Fibroblast of skin of left biceps (primary cell): ENCODE measurements around the gene IRX1.

ENCODE experiments used
- DNase-seq, 2 experiments: peaks; one replicate each; pipeline ENCODE4 v3.0.0-alpha.2; 2013; ENCODE audit warnings: low read depth in 2 of 2

IRX1 gene

GRCh38 chr5:3595006-3595961 lies at the start of gene IRX1:
TSS of gene IRX1 (plus strand) at chr5:3595832. CDS start at chr5:3596106, 274 bp downstream.
- DNase-seq = no peak

- DNase-seq = no peak
Observed at GRCh38 chr5:3546028-3546427, 49.6 kb upstream of the IRX1 start.

- no peak for DNase-seq
Observed at GRCh38 chr5:3564116-3564515, 31.5 kb upstream of the IRX1 start.

DNA sequence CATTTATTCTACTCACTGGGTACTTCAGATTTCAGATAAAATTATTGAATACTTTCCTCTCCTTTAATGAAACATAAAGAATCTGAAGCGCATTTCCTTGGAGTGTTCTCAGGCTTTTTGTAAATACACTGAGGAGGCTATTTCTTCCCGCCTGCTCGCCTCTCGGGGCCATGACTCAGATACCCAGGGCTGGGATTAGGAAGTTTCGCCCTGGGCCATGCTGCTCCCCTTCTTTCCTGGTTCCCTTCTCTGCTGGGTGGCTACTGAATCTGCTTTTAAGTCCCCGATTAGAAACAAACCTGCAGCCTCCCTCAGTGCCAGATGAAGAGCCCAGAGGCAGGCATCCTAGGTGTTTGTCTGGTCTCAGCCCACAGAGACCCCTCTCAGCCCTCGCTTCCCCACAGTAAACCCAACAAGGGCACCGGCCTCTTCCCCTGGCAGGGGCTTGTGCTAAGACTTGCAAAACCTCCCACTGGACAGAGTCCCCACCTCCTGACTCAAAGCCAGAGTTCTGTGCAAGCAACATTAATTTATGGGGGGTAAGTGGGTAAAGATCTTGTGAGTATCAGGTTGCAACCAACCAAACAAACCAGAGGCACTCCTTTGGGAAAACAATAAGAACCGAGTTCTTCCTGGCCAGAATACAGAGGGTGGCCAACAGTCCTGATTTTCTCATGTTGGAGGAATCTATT lies 30.7 kb upstream of the IRX1 start:
- no peak for DNase-seq

- DNase-seq = no peak
Observed at GRCh38 chr5:3584724-3585531, 10.7 kb upstream of the IRX1 start.

GRCh38 chr5:3590161-3590966 lies 5.3 kb upstream of the IRX1 start:
- DNase-seq = no peak

DNA sequence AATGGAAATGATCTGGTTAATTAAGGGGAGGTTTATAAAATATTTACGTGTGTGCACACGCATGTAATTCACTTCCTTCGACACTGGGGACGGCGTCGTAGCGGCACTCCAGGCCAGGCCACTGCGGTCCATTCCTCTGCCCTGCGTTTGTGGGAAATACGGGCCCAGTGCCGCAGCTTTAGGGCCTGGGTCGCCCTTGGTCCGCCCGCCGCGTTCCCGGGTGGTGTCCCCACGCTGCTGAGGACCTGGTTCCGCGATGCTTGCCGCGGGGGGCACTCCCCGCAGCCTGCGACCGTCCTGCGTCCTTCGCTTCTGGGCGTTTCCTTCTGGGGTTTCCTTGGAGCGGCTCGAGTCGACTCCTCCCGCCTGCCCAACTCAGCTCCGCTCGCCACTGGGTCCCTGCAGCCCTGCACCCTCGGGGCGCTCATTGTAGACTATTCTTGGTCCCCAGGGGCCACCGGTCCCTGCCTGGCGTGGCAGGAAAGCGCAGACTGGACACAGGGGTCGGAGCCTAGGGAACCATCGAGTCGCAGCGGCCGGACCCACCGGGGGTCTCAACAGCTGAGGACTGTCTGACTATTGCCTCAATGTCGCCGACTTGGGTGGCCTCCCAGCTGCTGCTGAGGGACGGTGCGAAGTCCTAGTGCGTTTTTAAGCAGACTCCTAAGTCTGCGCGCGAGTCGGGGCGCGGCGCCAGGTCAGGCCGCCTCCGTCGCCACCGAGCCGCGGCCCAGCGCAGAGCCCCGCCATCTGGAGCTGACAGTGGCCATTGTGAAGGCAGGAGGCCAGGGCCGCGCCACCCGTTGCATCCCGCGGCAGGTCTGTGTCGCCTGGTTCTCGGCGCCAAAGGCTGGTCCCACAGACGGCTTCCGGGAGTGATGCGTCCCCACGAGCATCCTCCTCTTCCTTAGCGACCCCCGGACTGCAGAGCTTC lies 4.4 kb upstream of the IRX1 start:
- DNase-seq = no peak

DNA sequence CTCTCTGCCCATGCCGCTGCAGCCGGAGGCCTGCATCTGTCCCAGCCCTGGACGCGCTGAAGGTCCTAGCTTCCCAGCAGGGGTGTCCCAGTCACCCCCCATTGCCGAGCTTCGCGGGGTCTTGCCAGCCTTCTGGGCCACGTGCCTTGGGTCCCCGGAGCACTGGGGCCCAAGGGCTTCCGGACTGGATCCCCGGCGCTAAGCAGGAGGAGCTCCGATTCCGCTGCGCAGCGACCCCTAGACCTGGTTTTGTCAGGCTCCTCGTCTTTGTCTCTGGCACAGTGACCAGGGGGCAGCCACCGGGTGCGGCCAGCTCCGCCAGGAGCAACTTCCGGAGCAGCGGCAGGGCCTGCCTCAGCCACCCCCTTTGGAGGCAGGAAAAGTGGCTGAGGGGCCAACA lies 3.3 kb upstream of the IRX1 start:
- no peak for DNase-seq

GRCh38 chr5:3593771-3594509 lies 1.7 kb upstream of the IRX1 start:
- no peak for DNase-seq

DNA sequence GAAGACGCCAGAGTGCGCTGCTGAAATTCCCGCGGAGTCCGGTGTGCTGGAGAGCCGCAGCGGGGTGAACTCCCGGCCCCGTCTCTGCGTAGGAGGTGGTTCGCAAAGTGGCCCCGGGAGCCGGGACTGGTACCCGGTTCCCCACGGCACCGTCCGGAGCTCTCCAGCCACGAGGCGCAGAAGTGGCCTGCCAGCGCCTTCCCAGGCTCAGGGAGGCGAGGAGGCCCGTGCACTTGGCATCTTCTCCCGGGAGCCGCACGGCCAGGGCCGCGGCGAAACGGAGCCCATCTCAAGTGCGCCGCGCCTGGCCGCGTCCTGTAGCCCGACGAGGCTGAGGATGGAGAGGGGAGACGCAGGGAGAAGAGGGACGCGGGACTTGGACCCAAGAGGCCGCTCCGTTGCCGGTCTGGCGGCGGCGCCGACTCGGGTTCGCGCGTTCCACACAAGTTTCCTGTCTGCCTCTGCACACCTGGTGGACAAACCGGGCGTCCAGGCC lies 1.1 kb upstream of the IRX1 start:
- no peak for DNase-seq

GRCh38 chr5:3596261-3596825 lies 711 bp downstream of the IRX1 start:
- DNase-seq = no peak

DNA sequence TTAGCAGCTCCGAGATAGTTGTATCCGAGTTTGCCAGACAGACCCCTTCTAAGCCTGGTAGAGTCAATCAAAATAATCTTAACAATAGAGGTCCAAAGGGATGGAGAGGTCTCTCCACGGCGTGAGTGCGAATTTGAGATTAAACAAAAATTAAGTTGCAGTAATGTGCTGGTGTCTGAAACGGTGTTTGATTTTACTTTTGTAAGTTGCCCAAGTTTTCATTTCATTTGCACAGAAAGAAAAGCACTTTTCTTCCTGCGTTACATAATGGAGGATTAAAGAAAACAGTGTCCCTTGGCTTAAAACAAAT lies 1.2 kb downstream of the IRX1 start:
- no peak for DNase-seq

GRCh38 chr5:3597167-3598007 lies 1.8 kb downstream of the IRX1 start:
- DNase-seq = no peak

DNA sequence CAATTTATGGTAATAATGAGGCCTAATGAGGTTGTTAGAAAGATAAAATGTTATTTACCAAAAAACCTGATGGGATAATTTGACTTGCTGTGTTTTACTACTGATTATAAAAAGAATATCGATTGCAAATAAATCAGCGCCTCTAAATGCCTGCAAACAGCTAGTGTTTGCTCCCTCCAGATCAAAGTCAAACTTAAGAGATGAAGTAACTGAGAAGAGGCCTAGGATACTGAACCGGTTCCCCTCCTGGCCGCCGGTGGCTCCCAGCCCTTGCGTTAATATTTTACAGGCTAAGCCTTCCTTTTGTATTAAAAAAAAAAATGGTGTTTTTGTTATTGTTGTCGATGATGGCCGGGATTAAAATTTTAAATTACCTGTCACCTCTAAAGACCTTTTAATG lies 2.6 kb downstream of the IRX1 start:
- DNase-seq = no peak

DNA sequence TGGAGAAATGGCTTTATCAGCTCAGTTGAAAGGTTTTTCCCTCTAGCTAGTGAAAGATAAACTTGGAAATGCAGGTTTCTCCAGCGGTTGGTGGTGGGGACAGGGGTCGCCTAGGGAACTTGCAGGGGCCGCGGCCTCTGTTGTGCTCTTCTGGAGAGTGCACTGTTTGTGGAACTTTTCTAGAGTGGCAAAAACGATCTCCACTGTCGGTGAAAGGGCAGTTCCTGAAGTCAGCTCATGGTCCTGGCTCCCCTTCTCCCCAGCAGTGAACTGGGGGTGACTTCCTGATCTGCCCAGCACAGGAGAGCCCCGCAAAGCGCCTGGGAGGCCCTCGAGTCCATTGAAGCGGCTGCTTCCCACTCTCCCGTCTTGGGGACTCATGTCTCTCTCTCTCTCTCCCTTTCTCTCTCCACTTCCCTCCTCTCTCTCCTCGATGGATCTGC lies 3.2 kb downstream of the IRX1 start:
- no peak for DNase-seq

- no peak for DNase-seq
Observed at GRCh38 chr5:3599226-3600105, 3.8 kb downstream of the IRX1 start.
